VCaP (cell line): ENCODE results near the gene KCMF1.
A peak's percentile ranks its signal among the peaks of the same experiment; 100 is the strongest.

ENCODE experiments used
- H3K27ac ChIP-seq: fragments of 450-650 bp; 2 replicates; pipeline ENCODE4 v1.5.1; 2017
- CTCF ChIP-seq: fragments of 450-650 bp; conservative IDR thresholded peaks from 2 replicates; pipeline ENCODE4 v1.5.1; 2017; ENCODE audit warnings: mild to moderate bottlenecking, moderate library complexity

KCMF1 gene

DNA sequence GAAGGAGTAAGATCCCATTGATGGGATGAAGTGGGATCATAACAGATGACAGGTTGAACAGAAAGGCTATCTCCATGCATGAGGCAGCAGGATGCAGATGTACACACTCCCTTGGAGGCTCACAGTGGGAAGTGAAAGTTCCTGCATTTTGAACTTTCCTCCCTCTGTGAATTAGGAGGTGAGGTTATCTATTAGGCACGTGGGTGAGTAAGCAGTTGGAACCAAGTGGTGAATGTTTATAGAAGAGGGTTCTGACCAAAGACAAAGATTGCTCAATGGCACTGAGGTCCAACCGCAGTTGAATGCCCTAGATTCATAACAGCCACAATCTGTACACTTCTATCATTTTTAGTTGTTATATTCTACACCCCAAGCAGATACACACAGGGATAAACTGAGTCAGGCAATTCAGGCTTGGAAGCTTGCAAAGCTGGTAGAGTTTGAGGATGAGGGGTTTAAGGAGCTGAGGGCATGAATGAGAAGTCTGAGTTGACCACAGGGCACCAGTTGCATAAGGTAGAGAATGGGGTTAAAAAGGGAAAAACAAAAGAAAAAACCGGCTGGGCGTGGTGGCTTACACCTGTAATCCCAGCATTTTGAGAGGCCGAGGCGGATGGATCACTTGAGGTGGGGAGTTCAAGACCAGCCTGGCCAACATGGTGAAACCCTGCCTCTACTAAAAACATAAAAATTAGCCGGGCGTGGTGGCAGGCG lies 7.1 kb upstream of the KCMF1 start:
- H3K27ac ChIP-seq, result no peak overlapping the region

DNA sequence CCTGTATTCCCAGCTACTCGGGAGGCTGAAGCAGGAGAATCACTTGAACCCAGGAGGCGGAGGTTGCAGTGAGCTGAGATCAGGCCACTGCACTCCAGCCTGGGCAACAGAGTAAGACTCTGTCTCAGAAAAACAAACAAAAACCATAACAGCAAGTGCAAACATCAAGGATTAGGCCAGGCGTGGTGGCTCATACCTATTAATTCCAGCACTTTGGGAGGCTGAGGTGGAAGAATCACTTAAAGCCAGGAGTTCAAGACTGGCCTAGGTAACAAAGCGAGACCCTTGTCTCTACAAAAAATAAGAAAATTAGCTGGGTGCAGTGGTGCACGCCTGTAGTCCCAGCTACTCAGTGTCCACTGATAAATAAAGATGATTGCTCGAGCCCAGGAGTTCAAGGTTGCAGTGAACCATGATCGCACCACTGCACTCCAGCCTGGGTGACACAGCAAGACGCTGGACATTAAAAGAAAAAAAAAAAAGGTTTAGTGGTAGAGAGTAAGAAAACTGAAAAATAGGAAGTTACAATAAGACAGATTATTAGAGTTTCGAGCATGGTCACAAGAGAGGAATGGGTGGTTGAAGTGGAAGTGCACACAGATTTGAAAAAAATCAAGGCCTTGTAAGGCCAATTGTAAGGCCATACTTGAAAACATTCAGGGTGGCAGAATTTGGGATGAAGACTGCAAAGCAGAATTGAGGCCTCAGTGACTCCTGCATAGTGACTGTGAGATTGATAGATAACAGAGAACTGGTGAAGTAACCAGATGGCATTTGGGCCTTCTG lies 6.4 kb upstream of the KCMF1 start:
- no peak for TF ChIP-seq CTCF
- H3K27ac ChIP-seq, result no peak overlapping the region

More for the DNA sequence above, 7.1 kb upstream of the KCMF1 start:
- TF ChIP-seq CTCF, result no peak

GRCh38 chr2:84965192-84965516 lies 5.8 kb upstream of the KCMF1 start:
- TF ChIP-seq CTCF, result no peak
- no peak overlapping the region for H3K27ac ChIP-seq

DNA sequence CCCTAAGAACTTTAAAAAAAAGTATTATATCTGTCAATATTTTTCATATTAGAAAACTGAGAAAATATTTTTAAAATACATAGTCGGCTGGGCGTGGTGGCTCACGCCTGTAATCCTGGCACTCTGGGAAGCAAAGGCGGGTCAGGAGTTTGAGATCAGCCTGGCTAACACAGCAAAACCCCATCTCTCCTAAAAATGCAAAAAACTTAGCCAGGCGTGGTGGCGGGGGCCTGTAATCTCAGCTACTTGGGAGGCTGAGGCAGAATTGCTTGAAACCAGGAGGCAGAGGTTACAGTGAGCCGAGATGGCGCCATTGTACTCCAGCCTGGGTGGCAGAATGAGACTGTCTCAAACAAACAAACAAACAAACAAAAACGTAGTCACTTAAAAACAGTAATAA lies 5.1 kb upstream of the KCMF1 start:
- TF ChIP-seq CTCF, result no peak
- H3K27ac ChIP-seq, result no peak overlapping the region

DNA sequence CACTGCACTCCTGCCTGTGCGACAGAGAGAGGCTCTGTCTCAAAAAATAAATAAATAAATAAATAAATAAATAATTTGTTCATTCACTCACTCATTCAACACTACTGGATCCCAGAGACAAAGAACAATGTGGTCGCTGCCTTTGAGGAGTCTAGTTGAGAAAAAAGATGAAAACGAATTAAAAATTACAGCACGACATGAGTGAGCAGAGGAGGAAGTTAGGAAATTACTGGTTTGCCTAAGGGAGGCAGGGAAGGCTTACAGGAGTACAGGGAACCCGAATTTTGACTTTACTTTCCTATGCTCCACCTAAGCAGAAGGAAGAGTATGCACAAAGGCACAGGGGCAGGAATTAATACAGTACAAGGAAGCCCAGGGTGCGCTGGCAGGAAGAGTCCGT lies 4.2 kb upstream of the KCMF1 start:
- H3K27ac ChIP-seq, result no peak overlapping the region
- no peak for TF ChIP-seq CTCF

DNA sequence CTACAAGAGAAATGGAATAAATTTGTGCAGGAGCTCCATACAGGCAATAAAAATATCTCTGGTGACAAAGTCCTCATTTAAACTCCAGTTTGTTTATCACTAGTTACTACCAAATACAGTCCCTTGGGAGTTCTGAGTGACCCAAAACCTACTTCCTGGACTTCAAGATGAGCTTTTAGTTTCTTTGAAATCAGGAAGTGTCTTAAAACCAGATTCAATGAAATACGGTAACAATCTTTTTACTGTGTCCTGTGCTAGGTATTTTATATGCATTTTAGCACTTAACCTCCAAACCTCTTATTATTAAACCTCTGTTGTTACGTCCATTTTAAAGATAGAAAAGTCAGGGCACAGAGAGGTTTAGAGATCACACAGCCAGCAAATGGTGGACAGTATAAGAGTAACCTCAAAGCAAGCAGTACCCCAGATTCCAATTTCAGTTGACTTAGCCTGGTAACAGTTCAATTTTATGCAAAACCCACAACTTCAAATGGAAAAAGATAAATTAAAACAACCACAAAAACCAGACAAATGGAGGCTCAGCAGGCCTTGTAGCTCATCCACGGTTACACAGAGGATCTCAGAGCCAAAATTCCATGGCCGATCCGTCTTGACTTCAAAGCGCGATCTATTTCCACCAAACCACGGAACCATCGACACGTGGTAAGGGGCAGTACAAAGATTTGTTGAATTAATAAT lies 1.3 kb upstream of the KCMF1 start:
- TF ChIP-seq CTCF, result no peak
- peak overlapping the region; percentile 96 for H3K27ac ChIP-seq

DNA sequence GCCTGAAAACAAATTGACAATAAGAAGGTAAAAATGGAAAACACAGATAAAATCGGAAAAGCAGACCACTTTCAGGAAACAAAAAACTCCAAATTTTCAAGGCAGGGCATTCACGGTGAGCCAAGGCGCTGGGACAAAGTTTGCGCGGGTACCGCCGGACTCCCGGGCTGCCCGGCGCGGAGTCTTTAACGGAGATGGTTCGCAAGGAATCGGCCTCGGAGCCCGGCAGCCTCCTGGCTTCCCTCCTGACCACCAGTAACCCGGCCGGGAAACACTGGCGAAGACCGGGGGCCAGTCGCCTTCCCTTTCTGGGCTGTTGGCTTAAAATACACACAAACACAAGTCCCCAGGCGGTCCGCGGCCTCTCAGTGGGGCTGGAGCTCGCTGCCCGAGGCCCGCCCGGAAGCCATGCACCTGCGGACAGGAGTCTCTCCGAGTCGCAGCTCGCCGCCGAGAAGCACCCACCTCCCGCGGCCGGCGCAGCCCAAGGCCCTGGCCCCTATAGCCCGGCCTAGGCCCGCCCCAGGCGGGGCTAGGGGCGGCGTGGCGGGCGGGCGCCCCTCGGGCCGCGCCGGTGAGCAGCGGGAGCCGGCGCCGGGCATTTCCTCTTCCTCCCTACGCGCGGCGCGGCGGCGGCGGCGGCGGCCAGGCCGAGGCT lies 622 bp upstream of the KCMF1 start:
- TF ChIP-seq CTCF, result no peak
- H3K27ac ChIP-seq, result peak overlapping the region; percentile 96
